NCI-H1048 (cell line): Measurements from ENCODE around the gene ZBTB12.

ENCODE experiments used
- DNase-seq: peaks from one replicate; lab custom pipeline; 2025; lab: John Stamatoyannopoulos, UW

Gene ZBTB12

DNA sequence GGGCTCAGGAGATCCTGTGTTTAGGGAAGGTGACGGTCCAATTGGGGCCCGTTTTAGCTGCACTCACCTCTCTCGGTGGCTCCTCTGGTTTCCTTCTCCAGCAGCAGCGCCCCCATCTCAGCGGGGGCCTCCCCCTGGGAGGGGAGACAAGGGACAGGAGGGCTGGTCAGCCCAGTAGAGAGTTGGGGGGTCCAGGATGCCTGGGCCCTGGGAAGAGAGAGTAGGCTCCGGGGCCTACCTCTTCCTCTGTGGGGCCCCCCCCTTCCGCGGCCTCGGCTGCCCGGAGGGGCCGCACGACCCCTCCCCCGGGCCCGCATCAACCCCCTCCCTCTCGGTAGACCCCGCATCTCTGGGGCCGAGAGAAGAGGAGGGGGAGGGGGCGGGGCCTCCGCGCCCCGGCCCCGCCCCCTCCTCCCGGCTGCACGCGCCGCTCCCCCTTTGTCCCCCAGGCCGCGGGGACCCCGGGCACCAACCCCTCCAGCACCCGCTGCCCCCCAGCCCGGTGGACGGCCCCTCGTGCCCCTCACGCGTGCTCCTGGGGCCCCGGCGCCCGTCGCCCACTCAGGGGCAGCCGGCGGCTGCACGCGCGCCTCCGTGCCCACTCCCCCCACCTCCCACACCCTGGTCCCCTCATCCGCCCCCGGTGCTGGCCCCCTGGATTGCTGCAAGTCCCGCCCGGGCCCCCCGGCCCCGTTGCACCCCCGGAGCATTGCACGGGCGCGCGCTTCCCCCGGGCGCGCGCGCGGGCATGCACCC is 4.9 kb downstream of the ZBTB12 start:
- DNase-seq = no peak

GRCh38 chr6:31896493-31896855 is 5.4 kb downstream of the ZBTB12 start:
- DNase-seq = no peak

GRCh38 chr6:31892821-31893220 is 9.1 kb downstream of the ZBTB12 start:
- DNase-seq = no peak

DNA sequence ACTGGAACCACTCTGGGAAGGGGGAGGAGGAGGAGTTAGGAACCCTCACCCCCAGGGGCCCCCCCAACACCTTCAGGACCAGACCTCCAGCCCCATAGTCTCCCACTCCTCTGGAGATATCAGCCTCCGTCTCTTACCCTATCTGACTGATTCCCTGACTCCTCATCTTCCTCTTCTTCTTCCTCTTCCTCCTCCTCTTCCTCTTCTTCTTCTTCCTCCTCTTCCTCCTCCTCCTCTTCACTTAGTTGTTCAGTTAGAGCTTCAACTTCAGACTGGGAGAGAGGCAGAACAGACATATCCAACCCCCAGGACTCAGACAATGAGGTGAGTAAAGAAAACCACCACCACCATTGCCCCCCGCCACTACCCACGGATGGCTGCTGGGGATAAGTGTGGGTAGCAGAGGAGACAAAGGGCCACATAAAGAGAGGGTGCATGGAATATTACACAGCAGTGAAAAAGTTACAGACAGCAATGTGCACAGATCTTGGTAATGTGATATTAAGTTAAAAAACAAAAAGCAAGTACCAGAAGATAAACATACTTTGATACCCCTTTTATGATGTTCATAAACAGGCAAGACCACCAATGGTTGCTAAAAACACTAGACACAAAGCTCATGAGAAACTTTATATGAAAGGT is 12.4 kb downstream of the ZBTB12 start:
- no peak for DNase-seq

DNA sequence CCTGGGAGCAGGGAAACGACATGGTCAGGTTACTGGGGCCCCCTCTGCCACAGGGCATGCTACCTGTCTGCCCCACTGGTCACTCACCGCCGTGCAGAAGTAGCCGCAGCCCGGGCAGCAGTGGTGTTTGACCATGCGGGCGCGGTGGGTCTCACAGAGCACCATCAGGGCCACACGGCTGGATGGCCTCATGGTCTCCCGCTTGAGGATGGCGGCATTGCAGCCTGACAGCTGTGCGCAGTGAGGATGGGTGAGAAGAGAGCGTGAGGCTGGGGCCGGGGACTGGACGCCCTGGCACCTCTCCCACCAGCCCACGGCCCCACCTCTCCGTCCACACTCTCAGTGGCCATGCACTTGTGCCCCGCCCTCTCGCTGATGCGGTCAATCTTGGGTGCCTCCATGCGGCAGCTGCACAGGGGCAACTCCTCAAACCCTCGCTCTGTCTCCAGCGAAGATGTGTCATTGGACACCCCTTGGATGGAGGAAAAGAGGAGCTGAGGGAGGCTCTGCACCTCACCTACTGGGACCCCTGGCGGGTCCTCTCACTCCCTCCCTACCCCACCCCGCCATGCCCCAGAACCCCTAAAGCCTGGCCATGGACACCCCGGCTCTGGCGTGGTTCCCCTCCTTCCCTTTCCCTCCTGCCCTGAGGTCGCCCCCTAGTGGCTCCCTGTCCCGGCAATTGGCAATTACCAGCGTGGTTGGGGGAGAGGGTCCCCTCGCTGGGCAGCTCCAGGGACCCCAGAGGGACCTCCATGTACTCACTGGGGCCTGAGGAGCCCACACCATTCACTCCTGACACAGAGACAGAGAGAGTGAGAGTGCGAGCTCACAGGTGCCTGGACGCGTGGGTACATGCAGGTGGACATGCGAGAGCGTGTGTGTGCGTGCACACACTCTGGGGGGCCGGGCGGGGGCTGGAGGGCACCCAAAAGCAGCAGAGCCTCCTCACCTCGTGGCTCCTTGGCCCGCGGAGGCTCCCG is 13.3 kb downstream of the ZBTB12 start:
- no peak for DNase-seq

- DNase-seq = no peak
Observed at GRCh38 chr6:31887173-31888007, 14.5 kb downstream of the ZBTB12 start.

- DNase-seq = no peak
Observed at GRCh38 chr6:31886541-31886991, 15.3 kb downstream of the ZBTB12 start.

- no peak for DNase-seq
Observed at GRCh38 chr6:31884528-31885035, 17.3 kb downstream of the ZBTB12 start.

- DNase-seq = no peak
Observed at GRCh38 chr6:31883676-31884075, 18.2 kb downstream of the ZBTB12 start.

DNA sequence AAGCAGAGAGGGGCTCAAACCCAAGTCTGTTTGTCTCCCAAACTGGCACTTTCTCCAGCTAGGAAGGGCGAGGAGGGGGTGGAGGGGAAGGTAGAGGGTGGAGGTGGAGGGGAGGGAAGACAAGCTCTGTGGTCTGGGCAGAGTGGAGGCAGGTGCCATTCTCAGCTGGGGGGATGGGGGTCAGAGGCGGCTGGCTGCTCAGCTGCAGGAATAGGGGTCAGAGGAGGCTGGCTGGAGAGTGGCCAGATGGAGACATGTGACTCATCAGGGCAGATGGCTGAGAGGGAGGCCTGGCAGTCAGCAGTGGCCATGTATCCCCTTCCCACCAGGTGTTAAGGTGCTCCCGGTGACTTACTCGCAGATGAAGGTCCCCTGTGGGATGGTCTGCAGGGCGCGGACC is 19.5 kb downstream of the ZBTB12 start:
- no peak for DNase-seq

GRCh38 chr6:31881136-31881859 is 20.6 kb downstream of the ZBTB12 start:
- DNase-seq = no peak

GRCh38 chr6:31880616-31881015 is 21.3 kb downstream of the ZBTB12 start:
- no peak for DNase-seq

- no peak for DNase-seq
Observed at GRCh38 chr6:31879901-31880300, 22.0 kb downstream of the ZBTB12 start.

DNA sequence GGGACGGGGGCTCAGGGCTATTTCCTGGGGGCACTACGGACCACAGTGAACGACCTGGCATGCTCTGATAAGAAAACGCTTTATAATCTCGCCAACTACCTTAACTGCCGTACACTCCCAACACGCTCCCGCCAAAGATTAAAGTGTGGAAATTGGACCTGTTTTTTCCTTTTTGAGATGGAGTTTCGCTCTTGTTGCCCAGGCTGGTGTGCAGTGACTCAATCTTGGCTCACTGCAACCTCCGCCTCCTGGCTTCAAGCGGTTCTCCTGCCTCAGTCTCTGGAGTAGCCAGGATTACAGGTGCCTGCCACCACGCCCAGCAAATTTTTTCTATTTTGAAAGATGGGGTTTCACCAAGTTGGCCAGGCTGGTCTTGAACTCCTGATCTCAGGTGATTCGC is 22.7 kb downstream of the ZBTB12 start:
- DNase-seq = no peak

GRCh38 chr6:31878726-31879125 is 23.2 kb downstream of the ZBTB12 start, which contains the start of gene SLC44A4:
TSS of gene SLC44A4 (minus strand) at chr6:31878997. CDS start at chr6:31878980, 17 bp downstream.
- DNase-seq = no peak

DNA sequence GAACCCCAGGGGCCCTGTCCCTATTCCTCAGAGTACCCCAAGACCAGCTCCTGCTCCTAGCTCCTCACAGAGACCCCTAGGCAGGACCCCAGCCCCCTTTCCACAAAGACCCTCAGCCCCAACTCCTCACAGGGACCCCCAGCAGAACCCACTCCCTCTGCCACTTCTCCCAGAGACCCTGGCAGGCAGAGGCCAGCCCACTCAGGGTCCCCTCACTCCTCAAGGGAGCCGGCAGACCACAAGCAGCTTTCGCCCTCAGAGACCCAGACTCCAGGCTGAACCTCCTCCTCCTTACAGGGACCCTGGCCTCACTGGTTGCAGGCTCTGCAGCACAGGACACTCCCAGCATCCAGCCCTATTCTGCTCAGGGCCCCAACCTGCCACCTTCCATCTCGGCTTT is 23.7 kb downstream of the ZBTB12 start:
- no peak for DNase-seq

DNA sequence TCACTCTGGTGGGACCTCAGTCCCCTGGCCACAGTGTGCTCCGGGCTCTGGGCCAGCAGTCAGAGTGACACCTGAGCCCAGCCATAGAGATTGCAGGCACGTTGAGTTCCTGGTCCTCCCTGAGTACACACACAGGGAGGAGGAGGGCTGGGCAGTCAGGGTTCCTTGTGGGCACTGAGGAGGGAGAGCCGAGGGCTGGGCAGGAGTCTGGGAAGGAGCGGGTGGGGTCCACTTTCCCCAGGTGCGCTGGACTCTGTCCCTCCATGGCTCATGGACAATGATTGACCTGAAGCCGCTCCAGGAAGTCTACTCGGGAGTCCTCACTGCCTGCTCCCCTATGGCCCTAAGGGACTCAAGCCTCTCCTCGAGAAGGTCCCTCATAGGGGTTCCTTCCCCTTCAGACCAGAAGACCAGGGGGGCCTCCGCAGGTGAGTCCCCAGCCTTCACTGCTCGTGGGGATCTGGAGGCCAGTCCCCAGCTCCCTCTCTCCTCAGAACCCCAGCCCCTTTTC is 24.2 kb downstream of the ZBTB12 start:
- DNase-seq = no peak

DNA sequence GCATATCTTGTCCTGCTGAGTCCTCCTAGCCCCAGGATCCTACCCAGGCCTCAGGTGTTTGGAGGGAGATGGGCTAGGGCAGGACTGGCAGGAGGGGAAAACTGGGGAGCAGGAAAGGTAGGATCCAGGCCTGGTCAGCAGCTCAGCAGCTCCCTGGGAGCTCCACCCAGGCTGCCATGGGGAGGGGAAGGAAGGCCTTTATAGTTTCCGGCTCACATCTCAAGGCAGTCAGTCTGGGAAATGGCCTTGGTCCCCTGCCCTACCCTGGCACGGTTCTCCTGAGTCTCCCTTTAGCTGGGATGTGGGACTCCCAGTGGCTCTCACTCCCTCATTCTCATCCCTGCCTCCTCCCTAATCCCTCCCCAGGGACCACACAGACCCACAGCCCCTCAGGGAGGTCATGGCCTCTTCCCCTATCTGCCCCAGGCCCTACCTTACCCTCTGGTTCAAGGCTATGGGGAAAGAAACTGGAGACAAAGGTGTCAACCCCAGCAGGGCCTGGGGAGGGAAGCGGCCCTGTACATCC is 24.7 kb downstream of the ZBTB12 start:
- DNase-seq = no peak

GRCh38 chr6:31876357-31876756 is 25.5 kb downstream of the ZBTB12 start:
- no peak for DNase-seq

DNA sequence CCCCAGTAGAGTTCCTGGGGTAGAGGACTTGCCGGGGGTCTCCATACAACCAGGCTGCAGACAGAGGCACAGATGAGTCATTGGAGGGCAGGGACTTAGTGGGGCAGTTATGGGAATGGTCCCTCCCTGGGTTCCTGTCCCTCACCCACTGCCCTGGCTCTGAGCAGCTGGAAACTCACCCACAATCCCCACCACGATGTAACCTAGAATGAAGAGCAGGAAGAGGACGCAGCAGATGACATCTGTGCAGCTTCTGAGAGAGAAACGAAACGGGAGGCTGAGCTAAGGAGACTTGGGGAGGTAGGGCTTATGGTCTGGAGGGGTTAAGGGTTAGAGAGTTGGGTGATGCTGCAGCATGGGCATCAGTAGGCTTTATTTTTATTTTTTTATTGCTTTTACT is 26.0 kb downstream of the ZBTB12 start:
- DNase-seq = no peak
